Measurements from ENCODE around the gene WNK2.
"Not testable (repeated sequence)": the region's sequence is repeated elsewhere in the genome, so short reads cannot be mapped to it uniquely, and the experiment has no call there.

Gene WNK2

GRCh38 chr9:93308676-93309075, 124.7 kb downstream of the WNK2 start:
- no peak for DNase-seq

DNA sequence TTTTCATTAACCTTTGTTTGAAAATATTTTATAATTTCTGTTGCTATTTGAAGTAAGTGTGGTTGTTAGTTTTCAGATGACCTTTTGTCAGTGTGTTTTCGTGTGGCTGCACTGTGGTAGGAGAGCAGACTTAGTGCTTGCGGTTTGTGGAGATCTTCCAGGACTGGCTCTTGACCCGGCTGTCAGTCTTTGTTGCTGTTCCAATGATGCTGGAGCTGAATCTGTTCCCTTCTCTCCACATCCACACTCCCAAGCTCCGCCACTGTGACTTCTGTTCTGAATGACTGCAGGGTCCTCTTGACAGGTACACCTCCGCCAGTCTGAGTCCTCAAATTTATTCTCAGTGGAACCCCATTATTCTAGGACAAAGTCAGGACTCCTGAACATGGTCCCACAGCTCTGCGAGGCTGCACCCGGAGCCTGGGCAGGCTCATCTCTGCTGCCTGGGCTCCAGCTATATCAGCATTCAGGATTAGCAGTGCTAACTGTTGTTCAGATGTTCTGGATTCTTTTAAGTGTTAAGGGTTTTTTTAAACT, 126.0 kb downstream of the WNK2 start:
- DNase-seq = no peak

DNA sequence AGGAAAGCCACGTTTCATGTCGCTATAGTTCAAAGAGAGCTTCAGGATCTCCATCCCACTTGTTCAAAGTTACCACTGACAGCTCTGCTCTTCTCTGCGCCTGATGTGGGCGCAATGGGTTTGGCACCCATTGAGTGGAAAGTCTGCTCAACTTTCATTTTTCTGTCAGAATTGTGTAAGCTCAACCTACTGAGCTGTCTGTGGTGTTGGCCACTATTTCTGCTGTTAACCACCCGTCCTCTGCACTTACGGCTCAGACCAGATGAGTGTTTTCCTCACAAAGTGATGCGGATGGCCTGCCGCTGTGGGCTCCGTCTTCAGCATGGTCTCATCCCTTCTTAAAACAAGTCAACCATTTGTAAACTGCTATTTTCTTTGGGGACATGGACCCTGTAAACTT, 131.2 kb downstream of the WNK2 start:
- DNase-seq = no peak

- no peak for DNase-seq
These were observed 132.0 kb downstream of the WNK2 start for GRCh38 chr9:93315960-93316359.

- no peak for DNase-seq
These were observed 133.0 kb downstream of the WNK2 start for GRCh38 chr9:93316726-93317494.

- DNase-seq = no peak
These were observed 133.7 kb downstream of the WNK2 start for GRCh38 chr9:93317495-93318094.

GRCh38 chr9:93318480-93318879, 134.5 kb downstream of the WNK2 start:
- no peak for DNase-seq

GRCh38 chr9:93319301-93319991, 135.5 kb downstream of the WNK2 start:
- DNase-seq = no peak

DNA sequence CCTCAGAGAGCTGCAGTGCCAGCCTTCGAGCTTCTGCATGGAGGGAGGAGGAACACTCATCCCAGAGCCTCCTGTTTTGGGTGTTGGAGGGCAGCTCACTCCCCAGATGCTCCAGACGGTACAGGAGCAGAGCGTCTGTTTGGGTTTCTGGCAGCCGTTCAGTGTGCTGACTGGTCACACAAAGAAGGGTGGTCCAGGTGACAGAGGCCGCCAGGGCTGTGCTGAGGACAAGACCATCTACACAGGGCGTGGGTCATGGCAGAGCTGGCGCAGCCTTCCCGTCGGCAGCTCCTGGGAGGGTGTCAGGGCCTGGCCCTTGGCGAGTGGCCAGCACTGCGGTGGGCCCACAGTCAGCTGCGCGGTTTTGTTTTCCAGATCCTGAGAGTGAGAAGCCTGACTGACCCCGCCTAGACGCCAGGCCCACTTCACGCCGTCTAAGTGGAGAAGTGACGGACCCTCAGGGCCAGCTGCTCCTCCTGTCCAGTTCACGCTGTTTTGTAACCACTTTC, 136.1 kb downstream of the WNK2 start:
- DNase-seq = no peak

- DNase-seq = no peak
These were observed 136.8 kb downstream of the WNK2 start for GRCh38 chr9:93320591-93321219.

DNA sequence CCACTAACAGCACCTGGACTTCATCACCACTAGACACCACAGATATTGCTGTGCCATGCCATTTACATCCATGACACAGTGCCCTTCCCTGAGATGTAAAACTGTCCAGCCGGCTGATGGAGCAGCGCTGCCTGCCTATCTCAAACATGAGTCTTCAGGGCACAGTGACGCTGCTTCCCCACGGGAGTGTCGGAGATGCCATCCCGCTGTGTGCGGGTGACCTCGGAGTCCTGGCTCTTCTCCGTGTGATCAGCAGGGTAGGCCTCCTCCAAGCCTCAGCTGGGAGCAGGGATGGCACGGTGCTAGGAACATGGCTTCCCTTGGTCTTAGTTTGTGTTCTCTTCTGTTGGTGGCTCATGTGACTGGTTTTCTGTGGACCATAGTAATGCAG, 137.3 kb downstream of the WNK2 start:
- no peak for DNase-seq

DNA sequence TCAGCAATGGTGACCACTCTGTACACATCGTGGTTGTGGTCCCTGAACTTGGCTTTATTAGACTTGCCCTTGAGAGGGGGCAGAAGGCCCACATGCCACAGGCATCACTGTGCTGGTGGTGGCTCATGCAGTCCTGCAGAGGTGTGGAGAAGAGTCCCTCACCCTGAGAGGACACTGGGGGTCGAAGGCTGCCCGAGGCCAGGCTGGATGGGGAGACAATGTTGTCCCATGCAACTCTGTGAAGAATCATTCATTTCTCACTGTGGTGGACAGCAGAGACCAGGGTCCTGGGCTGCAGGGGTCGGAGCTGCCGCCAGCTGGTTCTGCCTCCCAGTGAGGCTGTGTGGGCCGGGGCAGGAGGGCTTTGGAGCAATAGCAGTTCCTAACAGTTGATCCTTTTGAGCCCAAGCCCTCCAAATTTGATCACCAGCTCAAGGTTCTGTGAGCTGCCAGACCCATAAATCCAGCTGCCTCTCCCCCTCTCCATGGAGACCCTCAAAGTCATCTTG, 139.6 kb downstream of the WNK2 start:
- not testable (repeated sequence) for DNase-seq

DNA sequence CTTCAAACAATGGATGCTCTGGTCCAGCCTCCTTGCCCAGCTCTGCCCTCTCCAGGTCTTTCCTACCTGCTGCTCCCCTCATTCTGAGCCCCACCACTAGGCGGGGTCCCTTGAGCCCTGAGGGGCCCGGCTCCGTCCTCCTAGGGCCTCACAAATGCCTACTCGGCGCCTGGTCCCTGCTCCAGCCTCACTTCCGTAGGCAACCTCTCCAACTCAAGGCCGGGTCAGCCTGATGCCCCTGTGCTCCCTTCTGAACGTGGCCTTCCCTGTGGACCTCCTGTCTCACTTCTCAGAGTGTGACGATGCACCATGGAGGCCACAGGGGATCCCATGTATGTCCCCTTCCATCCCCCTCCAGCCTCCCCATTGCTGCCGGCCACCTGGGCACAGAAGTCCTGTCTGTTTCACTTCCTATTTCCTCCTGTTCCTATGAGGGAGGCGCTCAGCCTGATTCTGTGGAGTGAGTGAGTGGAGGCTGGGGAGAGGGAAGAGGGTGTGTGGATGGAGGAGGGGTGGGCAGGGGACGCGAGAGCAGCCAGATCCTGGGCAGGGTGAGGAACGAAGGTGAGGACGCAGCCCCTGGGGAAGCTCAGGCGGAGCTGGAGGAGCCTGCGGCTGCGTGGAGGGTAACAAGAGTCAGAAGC, 140.4 kb downstream of the WNK2 start:
- no peak for DNase-seq

GRCh38 chr9:93325307-93326035, 141.5 kb downstream of the WNK2 start:
- no peak for DNase-seq

GRCh38 chr9:93326056-93326455, 142.1 kb downstream of the WNK2 start:
- DNase-seq = no peak

- DNase-seq = no peak
These were observed 142.7 kb downstream of the WNK2 start for GRCh38 chr9:93326654-93327053.

- DNase-seq = no peak
These were observed 145.8 kb downstream of the WNK2 start for GRCh38 chr9:93329629-93330280.

- DNase-seq = no peak
These were observed 148.4 kb downstream of the WNK2 start for GRCh38 chr9:93332317-93332716.

DNA sequence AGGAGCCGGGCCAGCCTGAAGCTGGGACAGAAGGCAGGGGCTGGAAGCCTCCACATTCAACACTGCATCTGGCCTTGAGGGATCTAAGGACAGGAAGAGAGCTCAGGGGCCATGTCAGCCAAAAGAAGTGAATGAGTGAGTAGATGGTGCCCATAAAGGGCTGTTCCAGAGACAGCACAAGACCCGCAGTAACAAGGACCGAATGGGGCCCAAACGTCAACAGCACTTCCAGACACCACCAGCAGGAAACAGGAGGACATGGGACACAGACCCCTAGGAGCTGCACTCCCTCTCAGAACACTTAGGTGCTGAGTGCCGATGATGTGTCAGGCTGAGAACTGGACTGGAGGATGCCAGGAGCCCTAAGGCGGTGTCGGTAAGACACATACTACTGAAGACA, 152.8 kb downstream of the WNK2 start:
- DNase-seq = no peak

DNA sequence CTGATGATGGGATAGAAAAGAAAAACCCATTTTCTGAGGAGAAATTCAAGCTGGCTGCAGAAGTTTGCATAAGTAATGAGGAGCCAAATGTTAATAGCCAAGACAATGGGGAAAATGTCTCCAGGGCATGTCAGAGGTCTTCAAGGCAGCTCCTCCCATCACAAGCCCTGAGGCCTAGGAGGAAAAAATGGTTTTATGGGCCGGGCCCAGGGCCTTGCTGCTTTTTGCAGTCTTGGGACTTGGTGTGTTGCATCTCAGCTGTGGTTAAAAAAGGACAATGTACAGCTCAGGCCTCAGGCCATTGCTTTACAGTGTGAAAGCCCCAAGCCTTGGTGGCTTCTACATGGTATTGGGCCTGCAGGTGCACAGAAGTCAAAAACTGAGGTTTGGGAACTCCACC, 154.3 kb downstream of the WNK2 start:
- not testable (repeated sequence) for DNase-seq

- DNase-seq = no peak
These were observed 156.2 kb downstream of the WNK2 start for GRCh38 chr9:93340091-93340490.
